MM.1S (cell line): ENCODE results near the gene MALL.

ENCODE experiments used
- DNase-seq: peaks from one replicate; pipeline ENCODE4 v3.0.0-alpha.2; 2015
- H2AFZ ChIP-seq: fragments of 300-600 bp; sonication (generic); 2 replicates; pipeline ENCODE4 v1.6.0; 2016; ENCODE audit warnings: antibody characterized with exemption, low read length
- H3F3A ChIP-seq: fragments of 300-600 bp; sonication (generic); 2 replicates; pipeline ENCODE4 v1.6.1; 2016; ENCODE audit warnings: mild to moderate bottlenecking, antibody characterized with exemption, low read length, moderate library complexity, mixed read lengths; ENCODE audit not compliant: insufficient read depth
- H3K27ac ChIP-seq: fragments of 300-600 bp; sonication (generic); 2 replicates; pipeline ENCODE4 v1.5.1; 2016; ENCODE audit warnings: mild to moderate bottlenecking, low read length
- H3K27me3 ChIP-seq: fragments of 300-600 bp; sonication (generic); replicated peaks from 2 replicates; pipeline ENCODE4 v1.6.0; 2016; ENCODE audit warnings: low read length; ENCODE audit not compliant: insufficient read depth
- H3K36me3 ChIP-seq: fragments of 300-600 bp; sonication (generic); replicated peaks from 2 replicates; pipeline ENCODE4 v1.6.1; 2016; ENCODE audit warnings: mild to moderate bottlenecking, low read length, mixed read lengths; ENCODE audit not compliant: insufficient read depth
- H3K4me1 ChIP-seq: fragments of 300-600 bp; sonication (generic); 2 replicates; pipeline ENCODE4 v1.6.1; 2016; ENCODE audit warnings: low read length, mixed read lengths
- H3K4me2 ChIP-seq: fragments of 300-600 bp; sonication (generic); 2 replicates; pipeline ENCODE4 v1.6.0; 2016; ENCODE audit warnings: low read depth, low read length
- H3K4me3 ChIP-seq: fragments of 300-600 bp; sonication (generic); 2 replicates; pipeline ENCODE4 v1.5.1; 2016; ENCODE audit warnings: low read length, mixed read lengths
- H3K79me2 ChIP-seq: fragments of 300-600 bp; sonication (generic); 2 replicates; pipeline ENCODE4 v1.6.1; 2016; ENCODE audit warnings: mixed run types, low read length, mixed read lengths
- H3K9ac ChIP-seq: fragments of 300-600 bp; sonication (generic); 2 replicates; pipeline ENCODE4 v1.6.1; 2016; ENCODE audit warnings: low read length, mixed read lengths
- H3K9me2 ChIP-seq: fragments of 300-600 bp; sonication (generic); replicated peaks from 2 replicates; pipeline ENCODE4 v1.6.1; 2016; ENCODE audit warnings: mild to moderate bottlenecking, low read length, mixed read lengths; ENCODE audit not compliant: insufficient read depth
- H3K9me3 ChIP-seq: fragments of 300-600 bp; sonication (generic); replicated peaks from 2 replicates; pipeline ENCODE4 v1.6.1; 2016; ENCODE audit warnings: mild to moderate bottlenecking, low read length, mixed read lengths; ENCODE audit not compliant: insufficient read depth
- H4K20me1 ChIP-seq: fragments of 300-600 bp; sonication (generic); 2 replicates; pipeline ENCODE4 v1.6.1; 2016; ENCODE audit warnings: mild to moderate bottlenecking, low read length, moderate library complexity, mixed read lengths; ENCODE audit not compliant: insufficient read depth
- CTCF ChIP-seq: fragments of 300-600 bp; sonication (generic); IDR thresholded peaks from 2 replicates; pipeline ENCODE4 v1.5.1; 2016; ENCODE audit warnings: antibody characterized with exemption, low read length, mixed read lengths
- EZH2 ChIP-seq: fragments of 300-600 bp; sonication (generic); optimal IDR thresholded peaks from 2 replicates; pipeline ENCODE3; 2017; ENCODE audit warnings: low read depth, mild to moderate bottlenecking, antibody characterized with exemption, low read length, mixed read lengths
- EZH2phosphoT487 ChIP-seq: fragments of 300-600 bp; sonication (generic); IDR thresholded peaks from 2 replicates; pipeline ENCODE4 v1.6.1; 2018; ENCODE audit warnings: antibody characterized with exemption, low read length

The MALL gene

GRCh38 chr2:110126906-110127305, 11.3 kb upstream of the MALL start:
- H3K4me1 ChIP-seq = peaks cover 12% of the 10 kb centered on the region; the same call in 1 of the 2 replicates
- no peaks in the 10 kb centered on the region for H4K20me1 ChIP-seq
- H3K27ac ChIP-seq = no peak overlapping the region
- TF ChIP-seq CTCF (no peak), EZH2phosphoT487 (no peak), EZH2 (no peak)
- H3K9me2 ChIP-seq = no peaks in the 10 kb centered on the region
- H3K27me3 ChIP-seq = no peaks in the 10 kb centered on the region
- H3K79me2 ChIP-seq = no peaks in the 10 kb centered on the region
- H3F3A ChIP-seq = no peaks in the 10 kb centered on the region
- no peak overlapping the region for H3K9ac ChIP-seq
- no peak overlapping the region for H2AFZ ChIP-seq
- no peak overlapping the region for H3K4me3 ChIP-seq
- no peaks in the 10 kb centered on the region for H3K36me3 ChIP-seq
- no peaks in the 10 kb centered on the region for H3K9me3 ChIP-seq
- DNase-seq = no peak
- no peak overlapping the region for H3K4me2 ChIP-seq

GRCh38 chr2:110126086-110126773, 10.6 kb upstream of the MALL start:
- Histone ChIP-seq H3K4me3 (no peak overlapping the region), H3K9me2 (no peaks in the 10 kb centered on the region), H3K36me3 (no peaks in the 10 kb centered on the region), H3F3A (no peaks in the 10 kb centered on the region), H3K9ac (no peak overlapping the region), H3K27me3 (no peaks in the 10 kb centered on the region), H3K9me3 (no peaks in the 10 kb centered on the region), H3K4me1 (peaks cover 12% of the 10 kb centered on the region; the same call in 1 of the 2 replicates), H2AFZ (no peak overlapping the region), H3K79me2 (no peaks in the 10 kb centered on the region), H4K20me1 (no peaks in the 10 kb centered on the region), H3K27ac (no peak overlapping the region), H3K4me2 (no peak overlapping the region)
- TF ChIP-seq EZH2 = no peak
- no peak for TF ChIP-seq CTCF
- no peak for TF ChIP-seq EZH2phosphoT487
- DNase-seq = no peak

- Histone ChIP-seq H4K20me1 (no peaks in the 10 kb centered on the region), H3K9me3 (no peaks in the 10 kb centered on the region), H3K4me3 (no peak overlapping the region), H2AFZ (no peak overlapping the region), H3K27me3 (no peaks in the 10 kb centered on the region), H3K4me1 (peaks cover 12% of the 10 kb centered on the region; the same call in 1 of the 2 replicates), H3K9ac (no peak overlapping the region), H3K9me2 (no peaks in the 10 kb centered on the region), H3K36me3 (no peaks in the 10 kb centered on the region), H3K27ac (no peak overlapping the region), H3K4me2 (no peak overlapping the region), H3F3A (no peaks in the 10 kb centered on the region), H3K79me2 (no peaks in the 10 kb centered on the region)
- TF ChIP-seq EZH2phosphoT487 (no peak), CTCF (no peak), EZH2 (no peak)
- DNase-seq = no peak
Measured at GRCh38 chr2:110124939-110125691, 9.5 kb upstream of the MALL start.
